ENCODE data around the gene KRTAP10-11. TPM values are rescaled to one million over a fixed set of nuclear protein-coding genes. Genes with fewer than 3 reads are reported as not detected.

KRTAP10-11 gene
- total RNA-seq, 1 donor from 2014 or later = not detected

GRCh38 chr21:44650265-44650972 is 4.2 kb downstream of the KRTAP10-11 start:
- H3K27me3 Mint-ChIP-seq (ENCODE audit: unreplicated experiment) = peaks cover 9% of the 10 kb centered on the region
- H3K4me3 Mint-ChIP-seq (ENCODE audit: unreplicated experiment) = no peak overlapping the region
- peaks cover 6% of the 10 kb centered on the region for H3K4me1 Mint-ChIP-seq (ENCODE audit: low read depth, unreplicated experiment)
- TF ChIP-seq CTCF (IDR thresholded peaks at IDR 0.05; ENCODE audit: partially characterized antibody, unreplicated experiment) = no peak
- peaks cover 18% of the 10 kb centered on the region for H3K9me3 Mint-ChIP-seq (ENCODE audit: unreplicated experiment)
- no peak for DNase-seq
- H3K36me3 Mint-ChIP-seq (ENCODE audit: unreplicated experiment) = no peaks in the 10 kb centered on the region
- H3K27ac Mint-ChIP-seq (ENCODE audit: unreplicated experiment) = no peak overlapping the region

GRCh38 chr21:44650973-44651675 is 4.9 kb downstream of the KRTAP10-11 start:
- Mint-ChIP-seq H3K9me3 (ENCODE audit: unreplicated experiment) (peaks cover 19% of the 10 kb centered on the region), H3K4me1 (ENCODE audit: low read depth, unreplicated experiment) (peaks cover 6% of the 10 kb centered on the region), H3K36me3 (ENCODE audit: unreplicated experiment) (peaks cover 2% of the 10 kb centered on the region), H3K27ac (ENCODE audit: unreplicated experiment) (no peak overlapping the region), H3K27me3 (ENCODE audit: unreplicated experiment) (peaks cover 9% of the 10 kb centered on the region), H3K4me3 (ENCODE audit: unreplicated experiment) (no peak overlapping the region)
- no peak for TF ChIP-seq CTCF (IDR thresholded peaks at IDR 0.05; ENCODE audit: partially characterized antibody, unreplicated experiment)
- no peak for DNase-seq

- no peak overlapping the region for H3K4me3 Mint-ChIP-seq (ENCODE audit: unreplicated experiment)
- no peaks in the 10 kb centered on the region for H3K4me1 Mint-ChIP-seq (ENCODE audit: low read depth, unreplicated experiment)
- no peak for DNase-seq
- H3K9me3 Mint-ChIP-seq (ENCODE audit: unreplicated experiment) = peaks cover 16% of the 10 kb centered on the region
- no peak overlapping the region for H3K27ac Mint-ChIP-seq (ENCODE audit: unreplicated experiment)
- peaks cover 22% of the 10 kb centered on the region for H3K36me3 Mint-ChIP-seq (ENCODE audit: unreplicated experiment)
- peaks cover 4% of the 10 kb centered on the region for H3K27me3 Mint-ChIP-seq (ENCODE audit: unreplicated experiment)
- no peak for TF ChIP-seq CTCF (IDR thresholded peaks at IDR 0.05; ENCODE audit: partially characterized antibody, unreplicated experiment)
These were observed 6.9 kb downstream of the KRTAP10-11 start for GRCh38 chr21:44653123-44653522.

DNA sequence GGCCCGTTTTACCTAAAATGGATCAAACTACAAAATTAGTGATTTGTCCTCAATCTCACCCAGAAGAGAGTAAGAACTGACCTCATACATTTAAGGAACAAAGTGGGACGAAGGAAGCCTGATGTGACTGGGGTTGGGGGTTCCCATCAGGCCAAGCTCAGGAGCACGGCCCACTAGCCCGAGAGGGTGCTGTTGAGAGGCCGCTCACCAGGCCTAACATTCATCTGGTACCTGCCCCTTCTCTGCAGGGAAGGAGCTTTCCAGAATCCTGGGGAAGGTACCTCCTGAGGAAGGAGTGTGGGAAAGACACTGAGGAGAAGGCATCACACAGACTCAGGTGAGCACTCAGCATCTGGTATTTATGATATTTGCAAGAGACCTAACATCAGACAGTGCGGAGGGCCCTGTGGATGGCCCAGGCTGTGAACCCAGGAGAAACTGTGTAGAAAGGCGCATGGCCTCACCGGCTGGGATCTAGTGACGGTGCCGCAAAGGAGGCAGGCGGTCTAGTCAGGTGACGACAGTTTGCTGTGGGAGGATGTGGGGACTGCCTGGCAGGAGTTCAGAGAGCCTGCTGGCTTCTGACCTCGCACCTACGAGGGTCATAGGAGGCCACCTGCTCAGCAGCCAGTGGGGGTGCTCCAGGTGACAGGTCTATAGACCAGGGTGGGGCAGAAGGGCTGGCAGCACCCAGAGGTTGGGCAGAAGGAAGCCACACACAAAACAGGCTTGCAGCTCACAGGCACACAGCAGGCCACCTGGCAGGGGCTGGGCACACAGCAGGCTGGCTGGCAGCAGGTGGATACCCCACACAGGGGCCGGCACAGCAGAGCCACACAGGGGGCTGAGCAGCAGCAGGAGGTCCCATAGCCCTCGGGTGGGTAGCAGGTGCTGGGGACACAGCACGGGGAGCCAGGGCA is 7.7 kb downstream of the KRTAP10-11 start:
- H3K27me3 Mint-ChIP-seq (ENCODE audit: unreplicated experiment) = peaks cover 4% of the 10 kb centered on the region
- TF ChIP-seq CTCF (IDR thresholded peaks at IDR 0.05; ENCODE audit: partially characterized antibody, unreplicated experiment) = no peak
- peaks cover 14% of the 10 kb centered on the region for H3K9me3 Mint-ChIP-seq (ENCODE audit: unreplicated experiment)

More for the DNA sequence above, 7.7 kb downstream of the KRTAP10-11 start:
- DNase-seq = no peak
- Mint-ChIP-seq H3K27ac (ENCODE audit: unreplicated experiment) (no peak overlapping the region), H3K36me3 (ENCODE audit: unreplicated experiment) (peaks cover 27% of the 10 kb centered on the region), H3K4me3 (ENCODE audit: unreplicated experiment) (no peak overlapping the region), H3K4me1 (ENCODE audit: low read depth, unreplicated experiment) (no peaks in the 10 kb centered on the region)
